NCI-H1417 treated with DMSO at 0.1 percent for 48 hours (cell line): ENCODE data around the gene DVL3.
"Not testable (repeated sequence)": the region's sequence is repeated elsewhere in the genome, so short reads cannot be mapped to it uniquely, and the experiment has no call there.

Experiments
- DNase-seq: peaks from one replicate; lab custom pipeline; 2025; lab: John Stamatoyannopoulos, UW

DVL3 gene

GRCh38 chr3:184154885-184155643 lies at the start of gene DVL3:
DVL3 (plus strand) TSS chr3:184155377; CDS start chr3:184155636, 259 bp downstream.
- peak; percentile 78 for DNase-seq

GRCh38 chr3:184110316-184110725 lies 44.9 kb upstream of the DVL3 start:
- DNase-seq, result no peak

GRCh38 chr3:184116017-184116416 lies 39.2 kb upstream of the DVL3 start:
- DNase-seq, result no peak

GRCh38 chr3:184117636-184118035 lies 37.5 kb upstream of the DVL3 start:
- no peak for DNase-seq

- DNase-seq, result not testable (repeated sequence)
Observed at GRCh38 chr3:184121031-184121430, 34.1 kb upstream of the DVL3 start.

- no peak for DNase-seq
Observed at GRCh38 chr3:184126006-184126405, 29.2 kb upstream of the DVL3 start.

GRCh38 chr3:184129012-184129411 lies 26.2 kb upstream of the DVL3 start:
- no peak for DNase-seq

- DNase-seq, result no peak
Observed at GRCh38 chr3:184132945-184133344, 22.2 kb upstream of the DVL3 start.

- peak; percentile 15 for DNase-seq
Observed at GRCh38 chr3:184133840-184134745, 21.1 kb upstream of the DVL3 start.

GRCh38 chr3:184134746-184135148 lies 20.4 kb upstream of the DVL3 start:
- no peak for DNase-seq

- DNase-seq, result peak; percentile 90
Observed at GRCh38 chr3:184135149-184135910, 19.8 kb upstream of the DVL3 start, which contains the start of gene EIF2B5. EIF2B5 (plus strand) TSS chr3:184135358; CDS start chr3:184135386, 28 bp downstream.

- no peak for DNase-seq
Observed at GRCh38 chr3:184135911-184136260, 19.3 kb upstream of the DVL3 start.

GRCh38 chr3:184140436-184140835 lies 14.7 kb upstream of the DVL3 start:
- no peak for DNase-seq

- no peak for DNase-seq
Observed at GRCh38 chr3:184142199-184142598, 13.0 kb upstream of the DVL3 start.

- no peak for DNase-seq
Observed at GRCh38 chr3:184143327-184143726, 11.8 kb upstream of the DVL3 start.

- DNase-seq, result no peak
Observed at GRCh38 chr3:184144505-184144904, 10.7 kb upstream of the DVL3 start.

- no peak for DNase-seq
Observed at GRCh38 chr3:184145111-184145524, 10.1 kb upstream of the DVL3 start.

GRCh38 chr3:184145751-184146270 lies 9.4 kb upstream of the DVL3 start:
- no peak for DNase-seq

GRCh38 chr3:184148076-184148475 lies 7.1 kb upstream of the DVL3 start:
- no peak for DNase-seq

- DNase-seq, result no peak
Observed at GRCh38 chr3:184149123-184149522, 6.1 kb upstream of the DVL3 start.

GRCh38 chr3:184149770-184150169 lies 5.4 kb upstream of the DVL3 start:
- DNase-seq, result not testable (repeated sequence)
